ENCODE results near the gene C5. TPM values are rescaled to one million over a fixed set of nuclear protein-coding genes. Genes with fewer than 3 reads are reported as not detected.
"Not testable (repeated sequence)": the region's sequence is repeated elsewhere in the genome, so short reads cannot be mapped to it uniquely, and the experiment has no call there.

The C5 gene
- total RNA-seq, 1 donor from 2014 or later, result 9.2 TPM

- DNase-seq, result no peak
These were observed 71.1 kb downstream of the C5 start for GRCh38 chr9:120978987-120979386.

DNA sequence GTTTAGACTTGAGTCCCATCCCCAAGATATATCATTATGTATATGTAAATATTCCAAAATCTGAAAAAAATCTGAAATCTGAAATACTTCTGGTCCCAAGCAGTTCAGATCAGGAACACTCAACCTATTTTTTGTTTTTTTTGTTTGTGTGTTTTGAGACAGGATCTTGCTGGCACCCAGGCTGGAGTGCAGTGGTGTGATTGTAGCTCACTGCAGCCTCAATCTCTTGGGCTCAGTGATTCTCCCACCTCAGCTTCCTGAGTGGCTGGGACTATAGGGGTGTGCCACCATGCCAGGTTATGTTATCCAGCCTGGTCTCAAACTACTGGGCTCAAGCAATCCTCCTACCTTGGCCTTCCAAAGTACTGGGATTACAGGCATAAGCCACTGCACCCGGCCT, 72.8 kb downstream of the C5 start:
- no peak for DNase-seq

DNA sequence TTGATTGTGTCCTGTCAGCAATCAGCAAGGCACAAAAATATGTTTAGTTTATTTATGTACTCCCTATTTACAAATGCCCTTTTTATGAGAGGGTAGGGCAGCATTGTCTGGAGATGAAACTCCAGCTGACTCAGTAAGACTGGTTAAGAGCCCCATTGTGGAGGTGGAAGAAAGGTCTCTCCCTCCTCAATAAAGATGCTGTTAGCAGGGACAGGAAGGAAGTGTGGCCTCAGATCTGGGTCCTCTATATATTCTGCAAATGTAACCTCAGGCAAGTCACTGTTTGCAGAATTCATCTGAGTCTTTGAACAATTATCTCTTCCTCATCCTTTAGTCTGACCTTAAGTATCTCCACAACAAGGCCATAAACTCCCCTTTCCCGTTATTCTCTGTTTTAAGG, 75.2 kb downstream of the C5 start:
- no peak for DNase-seq

- no peak for DNase-seq
These were observed 75.9 kb downstream of the C5 start for GRCh38 chr9:120974181-120974580.

DNA sequence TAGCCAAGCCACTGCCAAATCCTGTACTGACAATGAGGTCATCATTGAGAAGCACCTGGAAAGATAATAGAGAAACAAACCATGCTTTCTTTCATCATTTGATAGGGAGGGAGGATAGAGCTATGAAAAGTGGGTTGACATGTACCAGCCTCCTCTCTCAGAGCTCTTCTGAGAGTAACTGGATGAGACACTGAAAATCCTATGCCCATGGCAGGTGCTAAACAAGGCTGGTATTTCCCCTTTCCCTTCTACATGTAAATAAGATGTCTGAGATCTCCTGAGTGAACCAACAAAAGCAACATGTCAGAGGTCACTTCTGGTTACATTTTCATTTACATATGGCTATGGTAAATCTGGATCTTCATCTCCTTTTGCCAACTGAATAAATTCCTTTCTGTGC, 78.1 kb downstream of the C5 start:
- no peak for DNase-seq

GRCh38 chr9:120971471-120971870, 78.6 kb downstream of the C5 start:
- not testable (repeated sequence) for DNase-seq

- DNase-seq, result peak; percentile 59
These were observed 79.8 kb downstream of the C5 start for GRCh38 chr9:120970244-120970643.

DNA sequence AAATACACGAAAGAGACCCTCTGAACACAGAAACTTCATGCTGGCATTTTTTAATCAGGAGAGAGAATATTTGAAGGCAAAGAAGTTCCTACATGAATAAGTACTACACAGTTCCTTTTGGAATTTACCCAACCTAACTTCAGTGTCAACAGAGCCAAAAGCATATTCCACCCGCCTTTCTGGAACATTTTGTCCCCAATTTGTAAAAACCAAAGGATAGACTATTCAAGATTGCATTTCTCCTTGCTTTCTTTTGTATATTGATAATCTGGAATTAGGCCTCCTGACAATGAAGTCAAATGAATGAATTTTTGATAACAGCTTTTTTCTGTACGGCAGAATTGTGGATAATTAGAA, 84.1 kb downstream of the C5 start:
- no peak for DNase-seq

GRCh38 chr9:120965344-120966012, 84.6 kb downstream of the C5 start:
- peak; percentile 79 for DNase-seq

DNA sequence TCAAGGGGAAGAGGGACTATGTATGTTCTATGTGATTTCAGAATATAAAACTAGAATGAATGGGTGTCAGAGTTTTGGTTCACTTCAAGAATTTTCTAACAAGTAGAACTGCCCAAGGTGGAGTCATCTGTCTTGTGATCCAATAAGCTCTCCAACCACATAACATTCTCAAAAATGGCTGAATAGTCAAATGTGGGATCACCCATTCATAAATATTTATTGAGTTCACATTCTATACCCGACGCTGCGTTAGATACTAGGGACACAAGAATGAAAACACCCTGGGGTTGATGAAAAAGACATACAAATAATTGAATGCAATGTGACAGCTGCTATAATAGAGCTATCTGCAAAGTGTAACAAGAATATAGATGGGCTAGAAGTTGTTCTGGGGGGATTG, 88.1 kb downstream of the C5 start:
- no peak for DNase-seq

GRCh38 chr9:120960001-120960400, 90.1 kb downstream of the C5 start:
- DNase-seq, result no peak

GRCh38 chr9:120956862-120957261, 93.2 kb downstream of the C5 start:
- DNase-seq, result no peak

DNA sequence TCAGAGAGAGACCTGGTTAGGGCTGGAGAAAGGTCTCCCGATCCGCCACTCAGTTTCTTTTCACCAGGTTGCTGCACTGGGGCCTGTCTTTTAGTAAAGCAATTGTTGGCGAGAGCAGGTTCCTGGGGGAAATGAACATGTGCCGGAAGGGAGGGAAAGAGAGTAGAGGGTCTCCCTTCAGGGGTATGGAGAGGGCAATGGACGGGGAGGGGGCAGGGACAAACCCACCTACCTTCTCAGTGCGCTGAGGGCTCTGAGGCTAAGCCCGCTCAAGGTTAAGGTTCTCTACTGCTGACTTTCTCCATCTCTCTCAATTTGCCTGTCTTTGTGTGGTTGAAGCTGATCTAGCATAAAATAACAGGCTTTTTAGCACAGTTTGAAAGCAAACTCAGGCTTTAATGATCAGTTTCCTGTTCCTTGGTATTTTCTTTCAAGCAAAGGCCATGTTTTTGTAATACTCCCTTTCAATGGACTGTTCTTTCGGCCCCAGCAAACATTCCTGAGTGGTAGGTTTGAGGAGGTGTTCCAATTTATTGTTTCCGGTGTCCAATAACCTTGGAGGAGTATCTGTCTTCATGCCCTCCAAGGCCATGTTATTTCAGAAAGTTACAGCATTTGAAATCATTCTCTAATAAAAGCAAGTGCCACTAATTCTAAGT, 98.0 kb downstream of the C5 start:
- no peak for DNase-seq

- DNase-seq, result no peak
These were observed 99.4 kb downstream of the C5 start for GRCh38 chr9:120950421-120951388.

GRCh38 chr9:120949290-120949689, 100.8 kb downstream of the C5 start:
- DNase-seq, result no peak

GRCh38 chr9:120948824-120949223, 101.3 kb downstream of the C5 start:
- no peak for DNase-seq

DNA sequence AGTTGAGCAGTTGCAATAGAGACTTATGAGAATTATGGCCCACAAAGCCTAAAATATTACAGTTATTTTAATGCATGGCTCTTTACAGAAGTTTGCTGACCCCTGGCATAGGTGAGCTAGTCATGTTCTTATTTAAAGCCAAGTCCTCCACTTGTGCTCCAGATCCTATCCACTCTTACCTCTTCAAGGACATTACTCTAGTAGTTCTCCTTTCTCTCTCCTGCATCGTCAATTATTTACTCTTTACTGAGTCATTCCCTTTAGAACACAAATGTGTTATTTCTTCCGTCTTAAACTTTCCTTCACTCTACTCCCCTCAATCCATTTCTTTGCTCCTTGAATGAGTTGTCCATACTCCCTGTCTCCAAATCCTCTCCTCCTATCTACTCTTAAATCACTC, 102.9 kb downstream of the C5 start:
- DNase-seq, result no peak

DNA sequence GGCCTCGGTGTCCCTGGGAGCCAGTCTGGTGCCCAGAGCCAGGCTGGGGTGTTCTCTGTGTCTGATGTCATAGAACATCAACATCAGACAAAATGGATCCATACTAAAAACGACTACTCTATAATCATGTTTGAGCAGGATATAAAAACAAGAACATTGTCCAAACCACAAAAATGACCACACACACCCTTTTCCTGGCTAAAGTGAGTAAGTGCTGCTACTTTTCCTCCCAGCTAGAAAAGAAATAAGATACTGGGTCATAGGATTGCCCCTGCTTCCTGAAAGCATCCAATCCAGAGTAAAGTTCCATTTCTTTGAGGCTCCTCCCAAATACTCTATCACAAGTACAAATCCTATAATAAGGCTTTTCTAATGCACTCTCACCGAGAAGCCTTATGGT, 103.8 kb downstream of the C5 start:
- DNase-seq, result no peak

- no peak for DNase-seq
These were observed 105.1 kb downstream of the C5 start for GRCh38 chr9:120944948-120945347.

DNA sequence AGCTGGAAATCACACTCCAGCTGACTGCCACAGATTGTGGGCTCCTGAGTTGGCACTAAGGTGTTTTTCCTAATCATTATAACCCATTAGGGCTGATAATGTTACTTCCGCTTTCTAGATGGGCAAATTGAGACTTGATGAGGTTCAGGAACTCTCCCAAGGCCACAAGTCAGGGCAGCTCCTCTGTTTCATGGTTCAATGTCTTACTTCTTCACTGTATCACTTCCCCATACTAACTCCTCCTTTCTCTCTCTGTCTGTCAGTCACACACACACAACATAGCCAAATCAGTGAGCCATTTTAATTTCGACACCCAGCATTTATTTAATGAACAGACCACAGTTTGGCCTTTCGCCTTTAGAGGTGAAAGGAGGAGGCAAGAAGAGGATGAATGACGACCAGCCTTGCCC, 105.6 kb downstream of the C5 start:
- no peak for DNase-seq

DNA sequence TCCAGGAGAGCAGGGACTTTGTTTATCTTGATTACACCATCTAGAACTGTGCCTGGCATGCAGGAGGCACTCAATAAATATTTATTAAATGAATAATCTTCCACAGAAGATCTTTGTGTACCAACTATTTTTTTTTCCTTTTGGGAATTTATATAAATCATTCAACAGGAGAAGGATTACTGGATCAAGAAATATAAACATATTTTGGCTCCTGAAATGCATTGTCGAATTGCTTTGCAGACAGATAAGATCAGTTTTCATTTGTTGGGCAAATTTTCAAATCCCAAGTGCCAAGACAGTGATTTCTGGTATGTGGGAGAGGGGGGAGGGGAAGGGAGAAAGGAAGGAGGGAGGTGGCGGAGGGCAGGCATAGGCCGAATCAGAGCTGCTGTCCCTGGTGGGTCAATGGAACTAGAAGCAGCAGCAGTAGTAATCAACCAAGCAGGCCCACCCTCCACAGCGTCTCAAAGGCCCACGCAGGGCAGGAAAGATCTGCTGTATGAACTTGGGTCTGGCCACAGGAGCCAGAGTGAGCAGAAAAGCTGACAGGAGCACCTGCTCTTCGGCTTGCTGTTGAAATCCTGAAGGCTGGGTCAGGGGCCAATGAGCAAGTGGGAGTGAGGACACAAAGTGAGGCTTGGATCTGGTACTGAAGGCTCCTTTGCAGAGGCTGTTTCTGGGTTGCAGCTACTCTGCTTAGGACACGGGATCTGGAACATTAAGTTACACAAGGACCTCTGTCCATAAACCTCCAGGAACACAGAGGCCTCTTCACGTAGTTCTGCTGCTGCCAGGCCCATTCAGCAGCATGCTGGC, 107.7 kb downstream of the C5 start:
- peak; percentile 65 for DNase-seq

GRCh38 chr9:120941046-120941770, 108.9 kb downstream of the C5 start:
- DNase-seq, result no peak
